ENCODE measurements around the gene RAPGEF3. TPM values are rescaled to one million over a fixed set of nuclear protein-coding genes. Genes with fewer than 3 reads are reported as not detected.

Gene RAPGEF3
- total and polyA plus RNA-seq, 9 donors = 16.9 to 132 (median 83.5) TPM

- TF ChIP-seq EP300 (IDR thresholded peaks at IDR 0.05) (no peak), POLR2A (IDR thresholded peaks at IDR 0.05) (no peak)
- TF ChIP-seq, protein P1, sequence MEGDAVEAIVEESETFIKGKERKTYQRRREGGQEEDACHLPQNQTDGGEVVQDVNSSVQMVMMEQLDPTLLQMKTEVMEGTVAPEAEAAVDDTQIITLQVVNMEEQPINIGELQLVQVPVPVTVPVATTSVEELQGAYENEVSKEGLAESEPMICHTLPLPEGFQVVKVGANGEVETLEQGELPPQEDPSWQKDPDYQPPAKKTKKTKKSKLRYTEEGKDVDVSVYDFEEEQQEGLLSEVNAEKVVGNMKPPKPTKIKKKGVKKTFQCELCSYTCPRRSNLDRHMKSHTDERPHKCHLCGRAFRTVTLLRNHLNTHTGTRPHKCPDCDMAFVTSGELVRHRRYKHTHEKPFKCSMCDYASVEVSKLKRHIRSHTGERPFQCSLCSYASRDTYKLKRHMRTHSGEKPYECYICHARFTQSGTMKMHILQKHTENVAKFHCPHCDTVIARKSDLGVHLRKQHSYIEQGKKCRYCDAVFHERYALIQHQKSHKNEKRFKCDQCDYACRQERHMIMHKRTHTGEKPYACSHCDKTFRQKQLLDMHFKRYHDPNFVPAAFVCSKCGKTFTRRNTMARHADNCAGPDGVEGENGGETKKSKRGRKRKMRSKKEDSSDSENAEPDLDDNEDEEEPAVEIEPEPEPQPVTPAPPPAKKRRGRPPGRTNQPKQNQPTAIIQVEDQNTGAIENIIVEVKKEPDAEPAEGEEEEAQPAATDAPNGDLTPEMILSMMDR (IDR thresholded peaks at IDR 0.05) = no peak
These were observed 3.8 kb downstream of the RAPGEF3 start for GRCh38 chr12:47754881-47755280.

DNA sequence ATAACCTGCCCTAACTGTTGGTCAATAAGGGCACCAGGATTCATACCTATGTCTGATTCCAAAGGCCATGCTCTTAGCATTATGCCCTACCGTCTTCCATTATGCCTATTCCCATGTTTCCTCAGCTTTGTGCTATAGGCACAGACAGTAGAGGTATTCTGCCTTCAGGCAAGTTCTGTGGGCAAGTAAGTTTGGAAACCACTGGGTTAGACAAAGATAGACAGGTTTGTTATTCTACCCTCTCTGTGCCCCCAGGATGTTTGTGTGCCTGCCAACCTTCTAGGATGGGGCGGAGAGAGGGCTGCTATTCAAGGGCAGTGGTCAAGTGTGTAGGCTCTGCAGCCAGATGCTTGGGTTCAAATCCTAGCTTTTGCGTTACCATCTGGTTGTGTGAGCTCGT is 4.6 kb downstream of the RAPGEF3 start:
- Histone ChIP-seq H3K4me3 (no peak overlapping the region), H3K36me3 (no peaks in the 10 kb centered on the region), H3K27me3 (no peaks in the 10 kb centered on the region), H3K27ac (peak overlapping the region in 1 of 2 donors; percentile 46), H3K9me3 (no peaks in the 10 kb centered on the region), H3K4me1 (ENCODE audit: insufficient read depth) (peaks cover 20% of the 10 kb centered on the region)
- no peak for DNase-seq
- intact Hi-C loops (cut with DNase I) = no loop called here
- TF ChIP-seq, protein P1 (IDR thresholded peaks at IDR 0.05) = no peak
- no peak for TF ChIP-seq POLR2A (IDR thresholded peaks at IDR 0.05)
- TF ChIP-seq EP300 (IDR thresholded peaks at IDR 0.05) = no peak
- 79 to 91% (median 81%) methylated on average over 4 of the region's 4 CpGs for WGBS, 3 donors

More at GRCh38 chr12:47754881-47755280, 3.8 kb downstream of the RAPGEF3 start:
- DNase-seq = no peak
- no peaks in the 10 kb centered on the region for H3K36me3 ChIP-seq
- H3K27ac ChIP-seq = peak overlapping the region in 1 of 2 donors; percentile 46
- no peaks in the 10 kb centered on the region for H3K27me3 ChIP-seq
- no peaks in the 10 kb centered on the region for H3K9me3 ChIP-seq
- intact Hi-C loops (cut with DNase I) = loop anchor here in 1 of 4 donors (5.0 kb wide), 1 partner anchor 38 kb away; no protein-coding TSS in a partner anchor
- H3K4me3 ChIP-seq = no peak overlapping the region
- peaks cover 21% of the 10 kb centered on the region for H3K4me1 ChIP-seq (ENCODE audit: insufficient read depth)
- WGBS, 3 donors = 88 to 95% (median 88%) methylated on average over 3 of the region's 3 CpGs

- TF ChIP-seq EP300 (IDR thresholded peaks at IDR 0.05) = no peak
- TF ChIP-seq, protein P1 (IDR thresholded peaks at IDR 0.05) = no peak
- TF ChIP-seq POLR2A (IDR thresholded peaks at IDR 0.05) = no peak
These were observed 5.4 kb downstream of the RAPGEF3 start for GRCh38 chr12:47753021-47754001.

GRCh38 chr12:47752552-47752951 is 6.1 kb downstream of the RAPGEF3 start:
- 63 to 78% (median 71%) methylated on average over 7 of the region's 7 CpGs for WGBS, 3 donors
- Histone ChIP-seq H3K4me1 (ENCODE audit: insufficient read depth) (peaks cover 18% of the 10 kb centered on the region), H3K27me3 (no peaks in the 10 kb centered on the region), H3K27ac (peak overlapping the region in 1 of 2 donors; percentile 36), H3K36me3 (no peaks in the 10 kb centered on the region), H3K4me3 (no peak overlapping the region), H3K9me3 (no peaks in the 10 kb centered on the region)
- intact Hi-C loops (cut with DNase I) = no loop called here
- TF ChIP-seq EP300 (IDR thresholded peaks at IDR 0.05) = no peak
- TF ChIP-seq, protein P1 (IDR thresholded peaks at IDR 0.05) = no peak
- DNase-seq = no peak

More at GRCh38 chr12:47753021-47754001, 5.4 kb downstream of the RAPGEF3 start:
- Histone ChIP-seq H3K4me3 (no peak overlapping the region), H3K9me3 (no peaks in the 10 kb centered on the region), H3K36me3 (no peaks in the 10 kb centered on the region), H3K4me1 (ENCODE audit: insufficient read depth) (peaks cover 20% of the 10 kb centered on the region), H3K27ac (peak overlapping the region; percentile 36 to 46), H3K27me3 (no peaks in the 10 kb centered on the region)
- no peak for DNase-seq
- 70 to 72% (median 71%) methylated on average over 11 of the region's 11 CpGs for WGBS, 3 donors
- intact Hi-C loops (cut with DNase I) = no loop called here
